GM21528 (cell line): ENCODE data around the gene HPRT1.

ENCODE experiments used
- ATAC-seq: cut with Tn5 transposase; IDR thresholded peaks from one replicate; pipeline ENCODE4 v1.9.1; 2021; ENCODE audit warnings: mild to moderate bottlenecking, moderate library complexity; ENCODE audit not compliant: unreplicated experiment, low FRiP score

The HPRT1 gene

DNA sequence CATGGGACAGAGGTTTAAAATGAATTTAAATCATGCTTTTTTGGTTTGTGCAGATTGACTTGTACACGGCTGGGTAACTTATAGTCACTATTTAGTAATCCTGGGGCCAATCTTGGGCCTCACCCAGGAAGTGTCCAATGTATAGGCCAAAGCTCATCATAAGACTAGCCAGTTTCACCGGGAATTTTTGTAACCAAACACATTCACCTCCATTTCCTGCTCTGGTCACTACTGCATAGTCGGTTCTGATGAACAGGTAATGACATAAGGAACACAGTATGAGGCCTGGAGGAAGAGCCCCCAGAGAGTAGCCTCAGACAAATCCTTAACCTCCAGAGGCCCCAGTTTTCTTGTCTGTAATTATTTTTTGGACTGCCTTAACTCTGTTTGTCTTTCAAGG lies 81.9 kb downstream of the HPRT1 start:
- ATAC-seq, result no peak

DNA sequence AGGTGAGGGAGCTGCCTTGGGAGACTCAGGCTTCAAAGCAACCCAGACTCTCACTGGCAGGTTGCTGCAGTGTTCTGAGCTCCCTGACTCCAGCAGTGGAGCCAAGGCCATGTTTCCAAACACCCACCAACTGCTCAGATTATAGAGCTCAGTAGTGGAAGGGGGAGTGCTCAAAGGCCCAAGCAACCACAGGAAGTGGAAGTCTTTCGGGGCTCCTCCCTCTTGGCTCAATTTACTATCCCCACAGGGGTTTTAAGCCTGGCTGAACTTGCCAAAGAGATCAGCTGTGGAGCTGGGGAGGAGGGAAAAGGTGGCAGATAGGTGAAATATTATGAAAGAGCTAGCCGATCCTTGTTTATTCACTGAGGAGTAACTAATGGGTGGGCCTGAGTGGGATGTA lies 82.5 kb downstream of the HPRT1 start:
- no peak for ATAC-seq

DNA sequence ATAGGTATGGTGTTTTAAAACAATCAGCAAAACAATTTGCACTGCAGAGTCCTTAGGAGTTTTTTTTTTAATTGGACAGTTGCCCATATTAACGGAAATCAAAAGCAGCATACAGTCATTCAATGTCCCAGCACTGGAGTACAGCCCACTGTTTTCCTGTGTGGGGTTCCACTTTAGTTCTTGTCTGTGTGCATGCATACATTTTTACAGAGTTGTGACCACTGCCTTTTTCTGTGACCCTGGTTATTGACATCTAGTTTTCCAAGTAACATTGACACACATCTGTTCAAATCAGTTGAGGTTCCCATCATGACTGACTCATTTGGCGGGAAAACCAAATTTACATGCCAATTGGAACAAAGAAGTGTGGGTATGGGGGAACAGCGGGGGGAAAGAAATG lies 83.3 kb downstream of the HPRT1 start:
- no peak for ATAC-seq

DNA sequence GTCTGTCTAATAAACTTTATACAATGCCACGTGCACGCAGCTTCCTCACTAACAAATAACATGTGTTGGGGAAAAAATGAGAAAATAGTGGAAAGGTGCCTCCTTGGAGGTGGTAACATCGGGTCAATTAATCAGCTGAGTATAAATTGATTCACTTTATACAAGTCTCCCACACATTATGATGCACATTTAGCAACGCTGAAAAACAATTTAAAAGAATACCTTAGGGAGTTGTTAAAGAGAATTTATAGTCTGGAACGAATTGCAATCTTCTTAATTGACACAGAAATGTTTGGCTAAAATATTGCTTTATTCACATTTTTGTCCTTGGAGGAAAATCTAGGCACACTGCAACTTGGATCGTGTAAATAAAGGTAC lies 84.2 kb downstream of the HPRT1 start:
- no peak for ATAC-seq

DNA sequence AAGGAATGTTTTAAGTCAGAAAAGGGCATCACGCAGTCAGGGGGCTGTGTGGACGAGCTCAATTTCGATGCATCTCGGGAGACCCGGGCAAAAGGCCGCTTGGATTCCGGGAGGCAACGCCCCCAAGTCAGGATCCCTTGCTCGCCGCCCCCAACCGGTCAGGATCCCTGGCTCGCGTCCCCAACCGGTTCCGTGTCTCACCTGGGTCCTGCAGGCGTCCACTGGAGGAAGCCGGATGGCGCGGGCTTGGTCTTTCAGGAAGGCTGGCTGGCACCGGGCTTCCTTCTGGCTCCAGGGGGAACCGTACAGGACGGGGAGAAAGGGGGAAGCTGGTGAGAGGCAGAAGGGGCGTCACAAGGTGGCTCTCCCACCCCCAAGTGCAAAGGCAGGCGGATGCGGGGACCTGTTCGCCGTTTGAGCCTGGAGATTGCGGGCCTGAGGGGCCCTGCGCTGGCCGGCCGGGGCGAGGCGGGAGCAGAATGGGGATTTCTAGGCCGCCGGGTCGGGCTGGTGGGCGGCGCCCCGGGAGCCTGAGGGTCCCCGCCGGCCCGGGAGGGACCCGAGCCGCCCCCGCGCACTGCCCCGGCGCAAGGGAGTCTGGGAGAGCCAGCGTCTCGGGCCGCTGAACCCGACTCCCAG lies 84.7 kb downstream of the HPRT1 start:
- ATAC-seq, result no peak

DNA sequence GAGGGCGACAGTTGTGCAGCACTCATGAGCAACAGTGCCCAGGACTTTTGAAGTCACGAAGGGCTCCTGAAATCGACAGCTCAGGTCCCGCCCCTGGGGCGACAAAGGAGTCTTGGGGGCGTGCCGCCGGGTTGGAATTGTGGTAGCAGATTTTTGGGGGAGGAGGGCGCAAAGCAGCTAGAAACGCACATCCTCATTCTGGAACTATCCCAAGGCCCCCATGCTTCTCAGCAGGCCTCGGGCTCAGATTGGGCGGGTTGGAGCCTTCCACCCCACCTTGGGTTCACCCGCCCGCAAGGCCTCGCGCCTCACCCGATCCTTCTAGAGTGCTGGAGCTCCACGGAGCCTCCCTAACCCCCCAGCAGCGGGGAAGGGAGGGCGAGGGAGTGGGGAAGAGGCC lies 85.5 kb downstream of the HPRT1 start:
- no peak for ATAC-seq

DNA sequence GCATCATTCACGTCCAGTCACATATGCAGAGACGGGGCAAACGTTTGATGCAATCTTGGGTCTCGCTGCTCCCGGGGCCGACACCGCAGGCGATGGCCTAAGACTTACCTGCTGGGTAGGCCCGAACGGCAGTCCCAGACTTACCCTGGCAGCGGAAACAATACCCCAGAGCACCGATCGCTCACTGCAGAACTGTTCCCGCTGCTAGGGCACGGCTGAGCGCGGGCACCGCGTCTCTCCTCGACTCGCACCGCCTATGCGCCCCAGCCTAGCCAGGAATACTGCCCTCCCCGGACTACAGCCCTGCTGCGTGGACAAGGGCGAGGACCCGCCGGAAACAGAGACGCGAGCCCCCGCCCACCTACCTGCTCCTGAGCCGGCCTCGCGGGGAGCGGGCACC lies 86.2 kb downstream of the HPRT1 start:
- ATAC-seq, result no peak

DNA sequence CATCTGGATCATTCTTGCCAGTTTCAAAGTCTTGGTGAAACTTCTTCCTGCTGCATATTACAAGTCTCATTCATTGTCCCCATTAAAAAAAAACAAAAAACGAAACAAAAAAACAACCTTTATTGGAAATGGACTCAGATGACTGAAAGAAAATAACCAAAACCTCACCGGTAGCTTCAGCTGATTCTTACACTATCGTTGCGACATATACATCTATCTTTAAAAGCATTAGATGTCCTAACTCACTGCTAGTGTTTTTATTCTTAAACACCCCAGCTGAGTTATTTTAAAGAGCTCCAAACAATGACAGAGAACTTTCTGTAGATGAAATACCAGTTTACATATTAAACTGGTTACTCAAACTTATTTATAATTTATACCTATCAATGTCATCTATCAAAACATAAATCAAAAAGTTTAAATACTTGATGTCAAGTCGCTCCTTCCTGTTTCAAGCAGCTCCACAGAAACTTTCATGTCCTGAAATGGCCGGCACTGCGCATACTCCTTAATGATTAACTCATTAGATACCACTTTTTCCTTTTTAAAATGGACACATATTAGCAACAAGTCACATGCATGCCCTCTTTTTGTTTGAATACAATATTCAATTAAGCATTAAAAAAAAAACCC lies 87.2 kb downstream of the HPRT1 start:
- no peak for ATAC-seq

DNA sequence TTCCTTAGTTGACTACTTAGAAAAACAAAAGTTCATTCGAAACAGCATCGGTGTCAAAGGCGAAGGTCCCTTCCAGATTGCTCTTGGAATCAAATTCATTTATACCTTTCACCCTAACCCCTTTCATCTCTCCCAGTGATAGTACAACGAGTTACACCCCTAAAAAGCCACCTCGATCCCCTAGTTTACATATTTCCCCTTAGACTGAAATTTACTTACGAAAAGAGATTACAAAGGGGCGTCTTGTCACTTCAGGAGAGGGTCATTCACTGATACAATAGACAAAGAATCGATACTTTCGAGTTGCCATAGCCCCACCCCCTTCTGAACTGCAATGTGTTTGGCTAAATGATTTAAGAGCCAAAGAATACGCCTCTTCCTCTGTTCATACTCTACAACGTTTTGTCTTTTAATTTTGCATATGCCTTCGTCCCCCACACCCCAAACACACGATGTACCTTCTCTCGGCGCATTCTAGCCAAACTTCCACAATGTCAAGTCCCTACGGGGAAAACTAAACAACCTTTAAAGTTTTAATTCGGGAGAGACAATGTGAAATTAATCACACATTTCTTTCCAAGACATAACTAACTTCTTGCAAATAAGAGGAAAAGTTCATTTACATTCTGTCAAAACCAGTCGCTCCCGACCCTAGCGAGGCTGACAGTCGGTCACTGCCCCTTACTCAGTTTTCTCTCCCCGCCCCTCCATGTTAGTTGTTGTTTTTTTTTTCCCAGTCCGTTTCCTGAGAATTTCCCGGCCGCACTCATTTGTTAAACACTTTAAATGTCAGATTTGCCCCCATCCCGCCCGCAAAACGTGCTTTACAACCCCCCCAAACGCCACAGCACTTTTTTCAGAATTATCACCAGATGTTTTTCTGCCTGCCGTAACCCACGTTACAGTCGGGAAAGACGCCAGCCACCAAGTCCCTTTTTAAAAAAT lies 88.6 kb downstream of the HPRT1 start:
- ATAC-seq, result no peak
